Panc1 (cell line): ENCODE data around the gene TRIO. TPM values are rescaled to one million over a fixed set of nuclear protein-coding genes. Genes with fewer than 3 reads are reported as not detected.
A peak's percentile ranks its signal among the peaks of the same experiment; 100 is the strongest.

Source experiments
- ATAC-seq: fragments of 200-7000 bp; cut with Tn5 transposase; 2 replicates; pipeline ENCODE4 v1.9.1; 2020; ENCODE audit warnings: mild to moderate bottlenecking, moderate library complexity
- BruUV-seq: library from RNA; stranded (reverse); fragments of 400-500 nt; replicated peaks from 2 replicates; lab custom pipeline; 2021; lab: Mats Ljungman, UMichigan
- CTCF ChIA-PET: fragments of 300-600 bp; sonication (Branson Sonifier 250); formaldehyde crosslinking; loops from one replicate; lab custom pipeline; 2022; ENCODE audit warnings: antibody characterized with exemption; lab: Charles Lee
- POLR2A ChIA-PET: fragments of 300-600 bp; sonication (Branson Sonifier 250); formaldehyde crosslinking; loops from one replicate; lab custom pipeline; 2022; ENCODE audit warnings: antibody characterized with exemption; lab: Charles Lee
- DNase-seq: peaks from one replicate; pipeline ENCODE4 v3.0.0-alpha.2; 2010; ENCODE audit warnings: low read depth, low spot score
- H3K27ac ChIP-seq: 2 replicates; pipeline ENCODE4 v1.5.1; 2011; ENCODE audit warnings: mild to moderate bottlenecking, low read length, inconsistent platforms
- H3K27me3 ChIP-seq: fragments of 200-500 bp; sonication (Bioruptor generic); 2 replicates; pipeline ENCODE4 v1.6.0; 2014; ENCODE audit warnings: low read length, inconsistent platforms; ENCODE audit not compliant: control insufficient read depth, insufficient read depth
- H3K36me3 ChIP-seq: fragments of 200-500 bp; sonication (Bioruptor generic); 2 replicates; pipeline ENCODE4 v1.5.1; 2014; ENCODE audit warnings: inconsistent platforms, mild to moderate bottlenecking, low read length, moderate library complexity; ENCODE audit not compliant: control insufficient read depth, insufficient read depth
- H3K4me1 ChIP-seq: 2 replicates; pipeline ENCODE4 v1.5.1; 2011; ENCODE audit warnings: inconsistent platforms, mild to moderate bottlenecking, low read length, moderate library complexity; ENCODE audit not compliant: control insufficient read depth, insufficient read depth
- H3K4me3 ChIP-seq, 2 experiments: 2 replicates each; pipeline ENCODE4 v1.5.1; 2011 to 2012; ENCODE audit warnings: low read depth in 2 of 2, low read length in 2 of 2, mild to moderate bottlenecking in 2 of 2, inconsistent platforms in 1 of 2, moderate library complexity in 1 of 2
- H3K9me3 ChIP-seq: fragments of 200-500 bp; sonication (Bioruptor generic); 2 replicates; pipeline ENCODE4 v1.5.1; 2014; ENCODE audit warnings: low read depth, mild to moderate bottlenecking, inconsistent platforms, low read length, moderate library complexity; ENCODE audit not compliant: control insufficient read depth, insufficient read depth
- POLR2AphosphoS5 ChIP-seq: IDR thresholded peaks from 2 replicates; pipeline ENCODE4 v1.6.1; 2012; ENCODE audit warnings: mild to moderate bottlenecking, low read depth, low read length, moderate library complexity
- SIN3A ChIP-seq: IDR thresholded peaks from 2 replicates; pipeline ENCODE4 v1.6.1; 2012; ENCODE audit warnings: low read depth, mild to moderate bottlenecking, low read length, moderate library complexity, borderline replicate concordance; ENCODE audit not compliant: insufficient read depth
- TCF7L2 ChIP-seq: IDR thresholded peaks from 2 replicates; pipeline ENCODE4 v1.6.1; 2011; ENCODE audit warnings: mild to moderate bottlenecking, low read depth, low read length, inconsistent platforms
- in situ Hi-C: cut with HindIII; loops from 2 replicates; pipeline ENCODE4 v1.10.0; 2016; ENCODE audit warnings: low sequenced_read_pairs, low pct_unique_long_range_greater_than_20kb
- intact Hi-C: fragments of 100-400 bp; cut with micrococcal nuclease; formaldehyde crosslinking; loops from one replicate; pipeline ENCODE4 v1.10.0; 2022; ENCODE audit not compliant: unreplicated experiment
- total RNA-seq: library from RNA; stranded (reverse); gene quantifications from one replicate; pipeline ENCODE4 v1.2.1, GENCODE V29; 2021; ENCODE audit not compliant: unreplicated experiment
- TF ChIP-seq, protein P1 (sequence below): fragments of 450-650 bp; IDR thresholded peaks from 2 replicates; pipeline ENCODE4 v1.5.1; 2017; ENCODE audit warnings: mild to moderate bottlenecking
- TF ChIP-seq, protein P2 (sequence below), 2 experiments: IDR thresholded peaks; 2 replicates each; pipeline ENCODE4 v1.6.1; 2011 to 2012; ENCODE audit warnings: low read depth in 2 of 2, control low read depth in 1 of 2, low read length in 1 of 2, mild to moderate bottlenecking in 1 of 2, moderate library complexity in 1 of 2; ENCODE audit not compliant: insufficient read depth in 1 of 2

Gene TRIO
- total RNA-seq, 1 experiment from 2014 or later: 349 TPM

DNA sequence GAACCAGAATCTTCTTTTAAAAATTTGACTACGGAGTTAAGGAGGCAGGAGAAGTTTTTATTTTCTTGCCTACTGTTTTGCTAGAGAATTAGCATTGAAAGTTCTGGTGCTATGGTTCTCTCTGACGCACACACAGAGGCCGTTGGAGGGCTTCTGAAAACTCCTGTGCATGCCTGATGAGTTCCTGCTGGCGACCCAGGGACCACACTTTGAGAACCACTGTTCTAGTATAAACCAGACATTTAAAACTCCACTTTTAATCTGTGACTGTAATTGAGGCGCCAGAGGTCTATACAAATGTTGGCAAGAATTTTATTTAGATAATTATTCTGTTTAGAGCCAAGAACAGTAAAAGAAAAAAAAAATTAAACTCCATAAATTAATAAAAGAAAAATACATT is 338.9 kb downstream of the TRIO start:
- BruUV-seq: TSS peak; percentile 16
- peaks cover 61% of the 10 kb centered on the region for H3K36me3 ChIP-seq
- POLR2A ChIA-PET: no interaction called here
- CTCF ChIA-PET: no interaction called here
- in situ Hi-C loops: no loop called here
- intact Hi-C loops: no loop called here
- TF ChIP-seq, protein P1, sequence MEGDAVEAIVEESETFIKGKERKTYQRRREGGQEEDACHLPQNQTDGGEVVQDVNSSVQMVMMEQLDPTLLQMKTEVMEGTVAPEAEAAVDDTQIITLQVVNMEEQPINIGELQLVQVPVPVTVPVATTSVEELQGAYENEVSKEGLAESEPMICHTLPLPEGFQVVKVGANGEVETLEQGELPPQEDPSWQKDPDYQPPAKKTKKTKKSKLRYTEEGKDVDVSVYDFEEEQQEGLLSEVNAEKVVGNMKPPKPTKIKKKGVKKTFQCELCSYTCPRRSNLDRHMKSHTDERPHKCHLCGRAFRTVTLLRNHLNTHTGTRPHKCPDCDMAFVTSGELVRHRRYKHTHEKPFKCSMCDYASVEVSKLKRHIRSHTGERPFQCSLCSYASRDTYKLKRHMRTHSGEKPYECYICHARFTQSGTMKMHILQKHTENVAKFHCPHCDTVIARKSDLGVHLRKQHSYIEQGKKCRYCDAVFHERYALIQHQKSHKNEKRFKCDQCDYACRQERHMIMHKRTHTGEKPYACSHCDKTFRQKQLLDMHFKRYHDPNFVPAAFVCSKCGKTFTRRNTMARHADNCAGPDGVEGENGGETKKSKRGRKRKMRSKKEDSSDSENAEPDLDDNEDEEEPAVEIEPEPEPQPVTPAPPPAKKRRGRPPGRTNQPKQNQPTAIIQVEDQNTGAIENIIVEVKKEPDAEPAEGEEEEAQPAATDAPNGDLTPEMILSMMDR: no peak
- TF ChIP-seq POLR2AphosphoS5 (no peak), TCF7L2 (no peak), SIN3A (no peak)
- TF ChIP-seq, protein P2, sequence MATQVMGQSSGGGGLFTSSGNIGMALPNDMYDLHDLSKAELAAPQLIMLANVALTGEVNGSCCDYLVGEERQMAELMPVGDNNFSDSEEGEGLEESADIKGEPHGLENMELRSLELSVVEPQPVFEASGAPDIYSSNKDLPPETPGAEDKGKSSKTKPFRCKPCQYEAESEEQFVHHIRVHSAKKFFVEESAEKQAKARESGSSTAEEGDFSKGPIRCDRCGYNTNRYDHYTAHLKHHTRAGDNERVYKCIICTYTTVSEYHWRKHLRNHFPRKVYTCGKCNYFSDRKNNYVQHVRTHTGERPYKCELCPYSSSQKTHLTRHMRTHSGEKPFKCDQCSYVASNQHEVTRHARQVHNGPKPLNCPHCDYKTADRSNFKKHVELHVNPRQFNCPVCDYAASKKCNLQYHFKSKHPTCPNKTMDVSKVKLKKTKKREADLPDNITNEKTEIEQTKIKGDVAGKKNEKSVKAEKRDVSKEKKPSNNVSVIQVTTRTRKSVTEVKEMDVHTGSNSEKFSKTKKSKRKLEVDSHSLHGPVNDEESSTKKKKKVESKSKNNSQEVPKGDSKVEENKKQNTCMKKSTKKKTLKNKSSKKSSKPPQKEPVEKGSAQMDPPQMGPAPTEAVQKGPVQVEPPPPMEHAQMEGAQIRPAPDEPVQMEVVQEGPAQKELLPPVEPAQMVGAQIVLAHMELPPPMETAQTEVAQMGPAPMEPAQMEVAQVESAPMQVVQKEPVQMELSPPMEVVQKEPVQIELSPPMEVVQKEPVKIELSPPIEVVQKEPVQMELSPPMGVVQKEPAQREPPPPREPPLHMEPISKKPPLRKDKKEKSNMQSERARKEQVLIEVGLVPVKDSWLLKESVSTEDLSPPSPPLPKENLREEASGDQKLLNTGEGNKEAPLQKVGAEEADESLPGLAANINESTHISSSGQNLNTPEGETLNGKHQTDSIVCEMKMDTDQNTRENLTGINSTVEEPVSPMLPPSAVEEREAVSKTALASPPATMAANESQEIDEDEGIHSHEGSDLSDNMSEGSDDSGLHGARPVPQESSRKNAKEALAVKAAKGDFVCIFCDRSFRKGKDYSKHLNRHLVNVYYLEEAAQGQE (IDR thresholded peaks at IDR 0.05; ENCODE audit: insufficient read depth in 1 of 2, low read depth in 2 of 2, low read length in 1 of 2): no peak
- no peak overlapping the region for H3K4me3 ChIP-seq
- no peaks in the 10 kb centered on the region for H3K9me3 ChIP-seq
- DNase-seq (no peak), ATAC-seq (no peak)
- H3K4me1 ChIP-seq: no peaks in the 10 kb centered on the region
- no peaks in the 10 kb centered on the region for H3K27me3 ChIP-seq
- no peak overlapping the region for H3K27ac ChIP-seq

DNA sequence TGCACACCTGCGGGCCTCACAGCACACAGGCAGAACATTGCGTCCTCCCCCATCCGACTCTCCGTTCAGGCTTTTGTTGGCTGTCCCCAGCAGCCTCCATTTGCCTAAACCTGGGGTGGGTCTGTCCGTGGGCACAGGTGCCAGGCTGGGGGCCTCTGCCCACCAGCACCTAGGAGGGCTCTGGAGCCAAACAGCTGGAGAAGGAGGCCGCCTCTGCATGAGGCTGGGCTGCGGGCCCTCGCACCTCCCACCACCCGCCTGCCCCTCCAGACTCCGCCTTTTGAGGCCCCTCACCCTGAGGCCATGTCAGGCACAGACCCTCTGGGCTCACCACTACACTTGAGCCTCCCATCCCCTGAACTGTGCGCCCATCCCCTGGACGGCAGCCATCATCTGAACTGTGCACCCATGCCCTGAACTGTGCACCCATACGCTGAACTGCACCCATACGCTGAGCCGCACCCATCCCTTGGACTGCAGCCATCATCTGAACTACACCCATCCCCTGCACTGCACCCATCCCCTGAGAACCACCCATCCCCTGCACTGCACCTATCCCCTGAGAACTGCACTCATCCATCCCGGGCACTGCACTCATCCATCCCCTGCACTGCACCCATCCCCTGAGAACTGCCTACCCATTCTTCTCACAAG is 340.5 kb downstream of the TRIO start:
- in situ Hi-C loops: no loop called here
- intact Hi-C loops: no loop called here
- CTCF ChIA-PET: no interaction called here
- no TSS peak for BruUV-seq
- no peak for DNase-seq
- H3K9me3 ChIP-seq: no peaks in the 10 kb centered on the region
- H3K27me3 ChIP-seq: no peaks in the 10 kb centered on the region
- peaks cover 55% of the 10 kb centered on the region for H3K36me3 ChIP-seq
- TF ChIP-seq POLR2AphosphoS5: no peak
- TF ChIP-seq, protein P1: no peak
- TF ChIP-seq TCF7L2: no peak
- no peak for TF ChIP-seq SIN3A
- TF ChIP-seq, protein P2 (IDR thresholded peaks at IDR 0.05; ENCODE audit: insufficient read depth in 1 of 2, low read depth in 2 of 2, low read length in 1 of 2): no peak
- H3K27ac ChIP-seq: no peak overlapping the region
- POLR2A ChIA-PET: no interaction called here
- ATAC-seq: peak; percentile 46; the same call in 1 of the 2 replicates
- no peak overlapping the region for H3K4me3 ChIP-seq
- H3K4me1 ChIP-seq: no peaks in the 10 kb centered on the region
